SK-N-MC (cell line): ENCODE measurements around the gene TRABD.

Experiments used
- EZH2 ChIP-seq: fragments of 200-600 bp; sonication (generic); IDR thresholded peaks from one replicate; pipeline ENCODE4 v1.6.1; 2017; ENCODE audit warnings: antibody characterized with exemption
- POLR2AphosphoS5 ChIP-seq: IDR thresholded peaks from 2 replicates; pipeline ENCODE4 v1.6.1; 2012; ENCODE audit warnings: mild to moderate bottlenecking, low read depth, low read length, borderline replicate concordance

- TF ChIP-seq POLR2AphosphoS5: no peak
- TF ChIP-seq EZH2: no peak
Observed at GRCh38 chr22:50148991-50149721, 36.6 kb upstream of the TRABD start.
